GM21737 (cell line): ENCODE results near the gene EMCN.
"Not testable (repeated sequence)": the region's sequence is repeated elsewhere in the genome, so short reads cannot be mapped to it uniquely, and the experiment has no call there.

Experiments
- ATAC-seq: cut with Tn5 transposase; IDR thresholded peaks from one replicate; pipeline ENCODE4 v1.9.1; 2021; ENCODE audit warnings: mild to moderate bottlenecking, moderate library complexity; ENCODE audit not compliant: unreplicated experiment

EMCN gene

DNA sequence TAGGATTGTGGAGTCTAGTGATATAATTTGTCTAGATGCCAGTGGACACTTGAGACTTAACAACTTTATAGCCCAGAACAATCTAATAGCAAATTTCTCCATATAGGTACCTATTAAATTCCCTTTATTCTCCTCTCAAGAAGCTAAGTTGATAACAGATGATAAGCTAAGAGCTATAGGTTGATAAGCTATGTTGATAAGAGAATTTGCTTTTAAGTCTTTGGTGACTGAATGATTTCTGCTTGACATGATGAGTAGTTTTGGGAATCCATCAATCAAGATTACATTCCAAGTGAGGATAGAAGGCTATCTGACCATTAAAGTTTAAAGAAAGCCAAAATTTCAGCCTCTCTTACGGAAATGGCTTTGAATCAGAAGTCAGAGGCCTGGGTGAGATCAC lies 131.6 kb downstream of the EMCN start:
- ATAC-seq: no peak

DNA sequence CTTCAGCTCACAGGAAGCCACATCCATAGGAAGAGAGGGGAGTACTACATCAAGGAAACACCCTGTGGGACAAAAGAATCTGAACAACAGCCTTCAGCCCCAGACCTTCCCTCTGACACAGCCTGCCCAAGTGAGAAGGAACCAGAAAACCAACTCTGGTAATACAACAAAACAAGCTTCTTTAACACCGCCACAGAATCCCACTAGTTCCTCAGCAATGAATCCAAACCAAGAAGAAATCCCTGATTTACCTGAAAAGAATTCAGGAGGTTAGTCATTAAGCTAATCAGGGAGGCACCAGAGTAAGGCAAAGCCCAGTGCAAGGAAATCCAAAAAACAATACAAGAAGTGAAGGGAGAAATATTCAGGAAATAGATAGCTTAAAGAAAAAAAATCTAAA lies 137.4 kb downstream of the EMCN start:
- ATAC-seq: not testable (repeated sequence)

GRCh38 chr4:100379583-100380105 lies 138.2 kb downstream of the EMCN start:
- ATAC-seq: no peak

DNA sequence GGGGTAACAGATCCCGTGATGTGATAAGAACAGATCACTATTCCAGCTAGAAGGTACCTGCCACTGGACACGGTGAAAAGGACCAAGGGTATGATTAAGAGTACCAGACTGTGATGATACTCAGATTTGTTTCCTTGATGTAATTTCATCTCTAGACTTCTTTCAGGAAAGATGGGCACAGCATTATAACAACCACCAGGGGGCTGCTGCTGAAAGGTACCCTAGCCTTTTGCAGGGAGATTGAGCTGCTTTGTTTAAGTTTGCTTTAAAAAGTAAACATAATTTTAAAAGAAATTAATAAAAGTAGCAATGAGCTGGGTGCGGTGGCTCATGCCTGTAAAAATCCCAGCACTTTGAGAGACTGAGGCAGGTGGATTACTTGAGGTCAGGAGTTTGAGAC lies 145.4 kb downstream of the EMCN start:
- ATAC-seq: no peak

DNA sequence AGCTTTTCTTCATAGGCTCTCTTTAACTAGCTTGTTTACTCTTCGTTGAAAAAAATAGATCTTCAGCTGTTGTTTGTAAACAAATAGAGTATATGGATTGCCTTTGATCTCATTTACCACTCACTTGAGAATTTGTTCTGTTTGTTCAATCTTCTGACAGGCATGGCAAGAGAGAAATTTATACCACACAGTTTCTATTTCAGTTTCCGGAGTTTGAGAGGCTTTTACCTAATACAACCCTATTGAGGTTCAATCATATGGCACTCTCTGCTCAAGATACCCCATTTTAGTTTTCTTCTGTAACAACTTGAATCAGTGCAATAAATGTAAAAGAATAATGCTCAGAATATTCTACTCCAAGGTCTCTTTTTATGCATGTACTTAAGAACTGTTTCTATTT lies 148.0 kb downstream of the EMCN start:
- ATAC-seq: no peak

DNA sequence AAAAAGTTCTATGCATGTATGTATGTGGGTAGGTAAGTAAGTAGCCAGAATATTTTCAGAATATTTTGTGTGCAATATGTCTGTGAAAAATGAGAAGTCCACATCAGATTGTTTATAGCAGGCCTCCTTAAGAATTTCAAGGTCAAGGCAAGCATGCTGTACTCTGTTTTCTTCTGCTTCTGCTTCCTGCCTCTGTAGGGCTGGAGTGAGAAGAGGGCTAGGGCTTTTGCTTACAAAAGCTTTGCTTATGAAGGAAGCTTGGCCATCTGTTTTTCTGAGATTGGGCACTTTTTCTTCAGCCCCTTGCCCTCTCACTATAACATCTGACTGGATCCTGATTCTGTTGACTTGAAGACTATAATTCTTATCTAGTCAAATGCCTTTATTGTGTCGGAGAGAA lies 150.4 kb downstream of the EMCN start:
- no peak for ATAC-seq

GRCh38 chr4:100366213-100366612 lies 151.6 kb downstream of the EMCN start:
- ATAC-seq: no peak

- no peak for ATAC-seq
These were observed 155.5 kb downstream of the EMCN start for GRCh38 chr4:100362366-100362765.

GRCh38 chr4:100361336-100361735 lies 156.5 kb downstream of the EMCN start:
- no peak for ATAC-seq

DNA sequence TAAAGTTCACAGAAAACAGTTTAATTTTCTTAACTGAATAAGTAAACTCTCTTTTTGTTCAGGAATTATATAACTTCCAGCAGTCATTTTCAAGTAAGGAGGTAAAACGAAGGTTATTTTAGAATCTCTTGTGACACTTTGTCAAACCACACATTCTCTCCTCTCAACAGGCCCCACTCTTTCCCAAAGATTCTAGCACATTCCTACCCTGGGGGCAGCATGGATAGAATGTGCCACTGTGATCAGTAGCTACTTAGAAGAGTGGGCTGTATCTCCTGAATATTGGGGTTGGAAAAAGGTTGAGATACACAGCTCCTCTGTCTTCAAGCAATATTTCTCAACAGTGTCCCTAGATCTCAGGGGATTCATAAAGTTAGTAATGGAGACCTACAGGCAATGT lies 157.6 kb downstream of the EMCN start:
- ATAC-seq: no peak

DNA sequence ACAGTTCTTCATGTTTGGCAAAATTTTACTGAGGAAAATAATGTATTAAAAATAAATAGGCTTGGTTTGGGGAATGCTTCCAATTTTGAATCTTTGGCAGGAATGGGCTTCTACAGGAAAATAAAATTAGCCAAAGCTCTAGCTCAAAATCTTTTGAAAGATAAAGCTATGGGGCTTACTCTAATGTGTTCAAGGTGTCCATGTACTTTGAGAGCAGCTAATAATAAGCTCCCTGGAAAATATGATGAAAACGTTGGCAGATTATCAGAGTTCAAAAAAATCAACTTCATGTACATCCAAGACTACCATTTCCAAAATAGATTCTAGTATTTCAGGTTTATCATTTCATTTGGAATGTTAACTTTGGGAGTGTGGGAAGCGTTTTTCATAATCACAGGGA lies 158.4 kb downstream of the EMCN start:
- no peak for ATAC-seq

DNA sequence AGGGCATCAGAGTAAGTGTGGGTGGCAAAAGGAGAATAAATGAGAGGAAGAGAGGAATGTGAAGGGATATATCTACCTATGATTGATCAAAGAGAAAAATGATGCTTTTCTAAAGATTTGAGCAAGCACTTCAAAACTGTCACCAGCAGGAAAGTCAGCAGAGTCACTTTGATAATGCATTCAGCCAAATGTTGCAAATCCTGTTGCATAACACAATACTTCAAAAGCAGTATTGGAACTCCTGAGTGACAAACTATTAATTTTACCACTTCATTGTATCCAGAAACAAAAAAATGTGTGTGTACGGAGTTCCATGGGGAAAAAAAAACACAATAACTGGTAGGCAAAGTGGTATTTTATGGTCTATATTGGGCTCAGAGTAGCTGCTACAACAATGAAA lies 160.3 kb downstream of the EMCN start:
- no peak for ATAC-seq

GRCh38 chr4:100356172-100356571 lies 161.7 kb downstream of the EMCN start:
- no peak for ATAC-seq

DNA sequence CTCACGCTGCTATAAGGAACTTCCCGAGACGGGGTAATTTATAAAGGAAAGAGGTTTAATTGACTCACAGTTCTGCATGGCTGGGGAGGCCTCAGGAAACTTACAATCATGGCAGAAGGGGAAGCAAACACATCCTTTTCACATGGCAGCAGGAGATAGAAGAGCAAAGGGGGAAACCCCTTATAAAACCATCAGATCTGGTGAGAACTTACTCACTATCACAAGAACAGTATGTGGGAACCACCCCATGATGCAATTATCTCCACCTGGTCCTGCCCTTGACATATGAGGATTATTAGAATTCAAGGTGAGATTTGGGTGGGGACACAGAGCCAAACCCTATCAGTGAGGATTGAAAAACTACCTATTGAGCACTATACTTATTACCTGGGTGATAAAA lies 165.5 kb downstream of the EMCN start:
- not testable (repeated sequence) for ATAC-seq

GRCh38 chr4:100348473-100348872 lies 169.3 kb downstream of the EMCN start:
- no peak for ATAC-seq

DNA sequence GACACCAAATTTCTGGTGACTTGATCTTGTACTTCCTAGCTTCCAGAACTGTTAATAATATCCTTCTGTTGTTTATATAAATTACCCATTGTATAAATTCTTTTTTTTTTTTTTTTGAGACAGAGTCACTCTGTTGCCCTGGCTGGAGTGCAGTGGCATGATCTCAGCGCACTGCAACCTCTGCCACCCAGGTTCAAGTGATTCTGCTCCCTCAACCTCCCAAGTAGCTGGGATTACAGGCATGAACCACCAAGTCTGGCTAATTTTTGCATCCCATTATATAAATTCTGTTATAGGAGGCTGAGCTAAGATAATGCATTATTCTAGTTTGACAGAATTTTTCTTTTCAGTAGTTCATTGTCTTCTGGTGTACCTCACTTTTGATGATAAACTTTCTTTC lies 170.6 kb downstream of the EMCN start:
- ATAC-seq: no peak

DNA sequence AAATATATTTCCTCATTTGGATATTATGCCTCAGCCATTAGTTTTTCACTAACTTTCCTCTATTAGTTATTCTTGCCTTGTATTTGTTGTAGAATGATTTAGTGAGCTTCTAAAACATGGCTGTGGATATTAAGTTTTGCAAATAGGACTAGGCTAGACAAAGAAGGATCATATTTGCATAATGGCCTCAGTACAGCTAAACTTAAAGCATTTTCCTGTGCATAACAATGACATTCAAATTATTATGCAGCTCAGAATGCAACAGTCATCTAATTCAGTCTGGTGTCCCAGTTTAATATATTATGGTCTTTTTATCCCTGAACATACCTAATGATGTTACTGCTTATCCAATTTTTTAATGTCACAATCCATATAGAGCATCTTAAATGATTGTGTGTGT lies 172.2 kb downstream of the EMCN start:
- ATAC-seq: no peak
